CMK (cell line): ENCODE measurements around the gene MICA.
"Not testable (repeated sequence)": the region's sequence is repeated elsewhere in the genome, so short reads cannot be mapped to it uniquely, and the experiment has no call there.

Experiments used
- DNase-seq: peaks from one replicate; pipeline ENCODE4 v3.0.0-alpha.2; 2010; ENCODE audit warnings: low read depth

The MICA gene

DNA sequence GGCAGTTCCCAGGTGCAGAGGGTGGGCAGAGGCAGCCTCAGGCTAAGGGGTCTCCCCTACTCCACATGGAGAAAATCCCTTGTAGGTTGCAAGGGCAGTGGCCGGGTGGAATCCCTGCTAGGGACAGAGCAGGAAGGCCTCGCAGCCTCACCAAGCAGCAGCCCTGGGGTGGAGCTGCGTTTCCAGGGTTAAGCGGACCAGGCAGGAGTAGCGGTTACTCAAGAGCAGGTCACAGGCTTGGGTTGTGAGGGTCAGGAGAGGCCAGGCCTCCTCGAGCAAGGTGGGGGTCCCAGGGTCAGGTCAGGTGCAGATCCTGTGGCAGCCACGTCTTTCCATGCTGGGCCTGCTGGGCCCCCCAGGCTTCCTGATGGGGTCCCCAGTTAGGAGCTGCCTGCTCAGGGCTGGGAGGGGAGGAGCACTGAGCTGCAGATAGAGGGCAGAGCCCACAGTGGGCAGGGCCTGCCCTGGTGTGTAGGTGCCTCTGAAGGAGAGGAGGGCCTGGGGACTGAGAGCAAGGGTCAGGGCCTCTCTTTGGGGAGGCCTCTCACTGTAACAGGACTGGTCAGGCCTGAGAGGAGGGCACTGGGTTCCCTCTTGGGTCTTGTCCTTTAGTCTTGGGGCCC is 10.9 kb downstream of the MICA start:
- DNase-seq, result not testable (repeated sequence)

DNA sequence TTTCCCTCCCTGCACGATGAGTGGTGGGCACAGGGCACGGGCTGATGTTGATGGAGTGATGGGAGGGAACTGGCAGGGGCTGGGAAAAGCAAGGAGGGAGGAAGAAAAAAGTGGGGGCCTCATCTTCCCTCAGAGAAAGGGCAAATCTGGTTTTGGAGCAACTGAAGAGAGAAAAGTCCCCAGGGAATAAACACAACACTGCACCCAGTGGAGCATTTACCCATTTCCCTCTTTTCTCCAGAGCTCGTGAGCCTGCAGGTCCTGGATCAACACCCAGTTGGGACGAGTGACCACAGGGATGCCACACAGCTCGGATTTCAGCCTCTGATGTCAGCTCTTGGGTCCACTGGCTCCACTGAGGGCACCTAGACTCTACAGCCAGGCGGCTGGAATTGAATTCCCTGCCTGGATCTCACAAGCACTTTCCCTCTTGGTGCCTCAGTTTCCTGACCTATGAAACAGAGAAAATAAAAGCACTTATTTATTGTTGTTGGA is 11.4 kb downstream of the MICA start:
- no peak for DNase-seq

GRCh38 chr6:31416394-31417014 is 13.1 kb downstream of the MICA start:
- no peak for DNase-seq

- DNase-seq, result no peak
These were observed 14.9 kb downstream of the MICA start for GRCh38 chr6:31418251-31418650.

DNA sequence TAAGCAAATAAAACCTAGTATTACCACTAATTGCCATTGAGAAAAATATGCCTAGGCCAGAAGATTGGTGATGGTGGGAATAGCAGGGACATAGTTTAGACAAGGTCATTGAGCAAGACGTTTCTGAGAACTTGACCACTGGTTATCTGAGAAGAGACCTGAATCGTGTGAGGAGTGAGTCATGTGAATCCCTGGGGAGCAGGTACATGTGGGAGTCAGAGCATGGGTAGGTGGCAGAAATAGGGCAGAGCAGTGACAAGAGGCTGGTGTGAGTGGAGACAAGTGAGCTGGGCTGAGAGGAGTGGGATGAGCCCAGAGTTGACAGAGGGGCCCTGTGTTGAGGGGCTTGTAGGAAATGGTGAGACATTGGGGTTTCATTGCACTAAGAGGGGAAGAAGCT is 16.4 kb downstream of the MICA start:
- no peak for DNase-seq

GRCh38 chr6:31420546-31420945 is 17.2 kb downstream of the MICA start:
- no peak for DNase-seq

GRCh38 chr6:31422587-31422986 is 19.2 kb downstream of the MICA start:
- no peak for DNase-seq

DNA sequence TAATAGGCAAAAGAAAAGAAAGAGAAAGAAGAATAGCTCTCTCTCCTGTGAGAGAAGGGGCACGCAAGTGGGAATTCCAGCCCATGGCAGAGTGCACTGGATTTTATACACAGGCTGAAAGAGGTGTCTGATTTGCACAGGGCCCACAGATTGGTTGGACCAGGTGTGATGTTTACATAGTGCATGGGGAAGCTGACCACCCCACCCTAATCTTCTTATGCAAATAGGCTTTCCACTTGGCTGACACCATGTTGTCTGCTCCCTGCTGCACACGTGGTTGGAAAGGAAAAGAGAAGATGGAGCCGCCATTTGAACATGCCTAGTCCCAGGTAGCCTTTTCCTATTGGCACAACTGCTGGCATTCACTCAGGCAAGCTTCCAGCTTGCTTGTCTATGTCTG is 20.2 kb downstream of the MICA start:
- DNase-seq, result no peak

DNA sequence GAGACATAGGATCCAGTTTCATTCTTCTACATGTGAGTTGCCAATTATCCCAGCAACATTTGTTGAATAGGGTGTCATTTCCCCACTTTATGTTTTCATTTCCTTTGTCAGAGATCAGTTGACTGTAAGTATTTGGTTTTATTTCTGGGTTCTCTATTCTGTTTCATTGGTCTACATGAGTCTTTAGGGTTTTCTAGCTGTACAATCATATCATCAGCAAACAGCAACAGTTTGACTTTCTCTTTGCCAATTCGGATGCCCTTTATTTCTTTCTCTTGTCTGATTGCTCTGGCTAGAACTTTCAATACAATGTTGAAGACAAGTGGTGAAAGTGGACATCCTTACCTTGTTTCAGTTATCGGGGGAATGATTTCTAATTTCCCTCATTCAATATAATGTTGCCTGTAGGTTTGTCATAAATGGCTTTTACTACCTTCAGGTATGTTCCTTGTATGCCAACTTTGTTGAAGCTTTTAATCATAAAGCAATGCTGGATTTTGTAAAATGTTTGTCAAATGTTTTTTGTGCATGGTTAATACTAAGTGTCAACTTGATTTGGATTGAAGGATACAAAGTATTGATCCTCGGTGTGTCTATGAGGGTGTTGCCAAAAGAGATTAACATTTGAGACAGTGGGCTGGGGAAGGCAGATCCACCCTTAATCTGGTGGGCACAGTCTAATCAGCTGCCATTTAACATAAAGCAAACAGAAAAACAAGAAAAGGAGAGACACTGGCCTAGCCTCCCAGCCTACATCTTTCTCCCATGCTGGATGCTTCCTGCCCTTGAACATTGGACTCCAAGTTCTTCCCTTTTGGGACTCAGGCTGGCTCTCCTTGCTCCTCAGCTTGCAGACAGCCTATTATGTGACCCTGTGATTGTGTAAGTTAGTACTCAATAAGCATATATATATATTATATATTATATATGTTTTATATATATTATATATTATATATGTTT is 23.3 kb downstream of the MICA start:
- no peak for DNase-seq

DNA sequence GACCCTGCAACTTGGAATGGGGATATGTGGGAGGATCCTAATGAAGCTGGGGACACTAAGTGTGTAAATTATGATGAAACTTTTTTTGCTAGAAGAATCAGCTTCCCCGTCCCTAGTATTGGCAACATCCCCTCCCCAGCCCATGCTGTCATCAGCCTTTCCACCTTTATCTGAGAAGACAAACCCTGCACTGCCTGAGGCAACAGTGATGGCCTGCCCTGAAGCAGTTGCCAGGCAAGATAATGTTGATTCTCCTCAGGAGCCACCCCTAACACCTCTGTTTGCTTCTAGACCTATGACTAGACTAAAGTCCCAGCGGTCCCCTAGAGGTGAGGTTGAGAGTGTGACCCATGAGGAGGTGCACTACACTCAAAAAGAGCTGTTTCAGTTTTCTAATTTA is 27.1 kb downstream of the MICA start:
- no peak for DNase-seq

GRCh38 chr6:31435051-31435450 is 31.7 kb downstream of the MICA start:
- DNase-seq, result not testable (repeated sequence)

GRCh38 chr6:31438222-31438621 is 34.8 kb downstream of the MICA start:
- no peak for DNase-seq

DNA sequence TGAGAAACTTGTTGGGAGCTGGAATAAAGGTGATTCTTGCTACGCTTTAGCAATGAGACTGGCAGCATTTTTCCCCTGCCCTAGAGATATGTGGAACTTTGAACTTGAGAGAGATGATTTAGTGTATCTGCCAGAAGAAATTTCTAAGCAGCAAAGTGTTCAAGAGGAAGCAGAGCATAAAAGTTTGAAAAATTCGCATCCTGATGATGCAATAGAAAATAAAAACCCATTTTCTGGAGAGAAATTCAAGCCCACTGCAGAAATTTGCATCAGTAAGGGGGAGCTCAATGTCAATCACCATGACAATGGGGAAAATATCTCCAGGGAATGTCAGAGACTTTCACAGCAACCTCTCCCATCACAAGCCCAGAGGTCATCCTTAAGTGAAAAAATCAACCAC is 35.3 kb downstream of the MICA start:
- no peak for DNase-seq

- peak; percentile 12 for DNase-seq
These were observed 38.2 kb downstream of the MICA start for GRCh38 chr6:31441365-31442267.

GRCh38 chr6:31446481-31446880 is 43.1 kb downstream of the MICA start:
- no peak for DNase-seq

- not testable (repeated sequence) for DNase-seq
These were observed 43.8 kb downstream of the MICA start for GRCh38 chr6:31446999-31447789.

GRCh38 chr6:31450751-31451150 is 47.4 kb downstream of the MICA start:
- no peak for DNase-seq

- DNase-seq, result no peak
These were observed 49.5 kb downstream of the MICA start for GRCh38 chr6:31452859-31453258.

- DNase-seq, result no peak
These were observed 49.9 kb downstream of the MICA start for GRCh38 chr6:31453259-31453658.

GRCh38 chr6:31459864-31460263 is 56.5 kb downstream of the MICA start:
- DNase-seq, result not testable (repeated sequence)
